GM12878 (cell line): ENCODE results near the gene GJC1. TPM values are rescaled to one million over a fixed set of nuclear protein-coding genes. Genes with fewer than 3 reads are reported as not detected.
A peak's percentile ranks its signal among the peaks of the same experiment; 100 is the strongest.

ENCODE experiments used
- ATAC-seq: fragments of 200-7000 bp; cut with Tn5 transposase; 3 replicates; pipeline ENCODE4 v1.9.1; 2020; ENCODE audit warnings: mild to moderate bottlenecking, moderate library complexity
- BruUV-seq: library from RNA; stranded (reverse); fragments of 400-500 nt; replicated peaks from 2 replicates; lab custom pipeline; 2021; lab: Mats Ljungman, UMichigan
- CTCF ChIA-PET: fragments of 300-600 bp; sonication (Branson Sonifier 250); formaldehyde crosslinking; extraction: SDS; loops from one replicate; lab custom pipeline; 2021; ENCODE audit warnings: inconsistent platforms; lab: Yijun Ruan, JAX
- POLR2A ChIA-PET: fragments of 350-600 bp; formaldehyde crosslinking; extraction: SDS; loops from one replicate; lab custom pipeline; 2021; ENCODE audit warnings: inconsistent platforms; lab: Charles Lee
- RAD21 ChIA-PET: fragments of 300-600 bp; sonication (Branson Sonifier 250); formaldehyde crosslinking; loops from one replicate; lab custom pipeline; 2023; ENCODE audit warnings: antibody characterized with exemption; ENCODE audit not compliant: unreplicated experiment; lab: Charles Lee
- SMC1A ChIA-PET: fragments of 300-600 bp; sonication (Branson Sonifier 250); formaldehyde crosslinking; loops from one replicate; lab custom pipeline; 2023; ENCODE audit not compliant: unreplicated experiment, uncharacterized antibody; lab: Charles Lee
- DNase-seq: peaks from one replicate; pipeline ENCODE4 v3.0.0-alpha.2; 2011; ENCODE audit warnings: low read depth, low spot score
- FAIRE-seq: peaks from 3 replicates; lab custom pipeline; 2011; peaks lifted over from hg19 to GRCh38; lab: Jason Lieb, UNC
- H2AFZ ChIP-seq: 2 replicates; pipeline ENCODE4 v1.6.0; 2011; ENCODE audit warnings: low read depth, low read length, control low read depth; ENCODE audit not compliant: control insufficient read depth
- H3K27ac ChIP-seq: 2 replicates; pipeline ENCODE4 v1.5.1; 2011; ENCODE audit warnings: control low read depth; ENCODE audit not compliant: control insufficient read depth, insufficient read depth
- H3K27me3 ChIP-seq, 2 experiments: replicated peaks in 1 of 2; 2 replicates each; pipeline versions ENCODE4 v1.6.0 to v1.6.1; 2011; ENCODE audit warnings: low read length in 1 of 2; ENCODE audit not compliant: control insufficient read depth in 2 of 2, insufficient read depth in 2 of 2
- H3K36me3 ChIP-seq, 2 experiments: 2 replicates each; pipeline ENCODE4 v1.5.1; 2011; ENCODE audit warnings: low read length in 1 of 2; ENCODE audit not compliant: control insufficient read depth in 2 of 2, insufficient read depth in 2 of 2
- H3K4me1 ChIP-seq: 2 replicates; pipeline ENCODE4 v1.6.1; 2011; ENCODE audit warnings: mild to moderate bottlenecking, low read length, moderate library complexity, mixed read lengths; ENCODE audit not compliant: control insufficient read depth, insufficient read depth
- H3K4me2 ChIP-seq: 2 replicates; pipeline ENCODE4 v1.6.0; 2011; ENCODE audit warnings: control low read depth; ENCODE audit not compliant: control insufficient read depth, insufficient read depth
- H3K4me3 ChIP-seq: fragments of 200-600 bp; sonication (generic); 2 replicates; pipeline ENCODE4 v1.5.1; 2016
- H3K79me2 ChIP-seq: 2 replicates; pipeline ENCODE4 v1.6.0; 2011; ENCODE audit warnings: low read length; ENCODE audit not compliant: control insufficient read depth, insufficient read depth
- H3K9ac ChIP-seq: 2 replicates; pipeline ENCODE4 v1.8.0; 2011; ENCODE audit warnings: low read length, control low read depth, mixed read lengths; ENCODE audit not compliant: control insufficient read depth, insufficient read depth
- H3K9me3 ChIP-seq: replicated peaks from 3 replicates; pipeline ENCODE4 v1.5.1; 2011; ENCODE audit warnings: mild to moderate bottlenecking, low read length; ENCODE audit not compliant: control insufficient read depth, insufficient read depth
- H4K20me1 ChIP-seq: 2 replicates; pipeline ENCODE4 v1.6.0; 2011; ENCODE audit not compliant: control insufficient read depth, insufficient read depth
- BACH1 ChIP-seq: fragments of 450-650 bp; IDR thresholded peaks from 2 replicates; pipeline ENCODE4 v1.6.1; 2017; ENCODE audit warnings: mild to moderate bottlenecking, borderline replicate concordance
- BCL11A ChIP-seq: IDR thresholded peaks from 2 replicates; pipeline ENCODE4 v1.6.1; 2011; ENCODE audit warnings: low read depth, low read length
- BHLHE40 ChIP-seq, 2 experiments: fragments of 450-650 bp in 1 of 2; IDR thresholded peaks; 2 replicates each; pipeline ENCODE4 v1.6.1; 2011 to 2017; ENCODE audit warnings: low read depth in 2 of 2, borderline replicate concordance in 1 of 2, improper control_type of control experiment in 1 of 2, low read length in 1 of 2, mild to moderate bottlenecking in 1 of 2
- CBX5 ChIP-seq: sonication (generic); IDR thresholded peaks from 2 replicates; pipeline ENCODE4 v1.6.1; 2016; ENCODE audit warnings: low read depth, moderate library complexity, mild to moderate bottlenecking, inconsistent platforms
- EGR1 ChIP-seq, 2 experiments: IDR thresholded peaks; 1 replicate in 1 of 2; 2 replicates in 1 of 2; pipeline ENCODE4 v1.6.1; 2011 to 2012; ENCODE audit warnings: low read depth in 2 of 2, low read length in 2 of 2, borderline replicate concordance in 1 of 2, mild to moderate bottlenecking in 1 of 2, moderate library complexity in 1 of 2
- FOS ChIP-seq: IDR thresholded peaks from 3 replicates; pipeline ENCODE4 v1.6.1; 2011; ENCODE audit warnings: borderline replicate concordance; ENCODE audit not compliant: insufficient read length; ENCODE audit errors: extremely low read depth
- GATAD2B ChIP-seq: fragments of 450-650 bp; conservative IDR thresholded peaks from 2 replicates; pipeline ENCODE4 v1.6.1; 2017; ENCODE audit warnings: low read depth, mild to moderate bottlenecking, moderate library complexity
- HDAC2 ChIP-seq: fragments of 200-600 bp; sonication (generic); IDR thresholded peaks from 2 replicates; pipeline ENCODE4 v1.6.1; 2017
- IKZF1 ChIP-seq: fragments of 450-650 bp; conservative IDR thresholded peaks from 2 replicates; pipeline ENCODE4 v1.6.1; 2017; ENCODE audit warnings: antibody characterized with exemption, mild to moderate bottlenecking
- KAT2A ChIP-seq: conservative IDR thresholded peaks from 2 replicates; pipeline ENCODE4 v1.6.1; 2011; ENCODE audit warnings: low read depth, low read length; ENCODE audit not compliant: control insufficient read depth
- NR2C1 ChIP-seq: fragments of 450-650 bp; IDR thresholded peaks from 2 replicates; pipeline ENCODE4 v1.6.1; 2017; ENCODE audit warnings: antibody characterized with exemption, mild to moderate bottlenecking, moderate library complexity
- NR2F1 ChIP-seq: fragments of 450-650 bp; conservative IDR thresholded peaks from 2 replicates; pipeline ENCODE4 v1.6.1; 2017; ENCODE audit warnings: mild to moderate bottlenecking
- PAX8 ChIP-seq: fragments of 450-650 bp; IDR thresholded peaks from 2 replicates; pipeline ENCODE4 v1.6.1; 2017; ENCODE audit warnings: mild to moderate bottlenecking, moderate library complexity
- RFX5 ChIP-seq: IDR thresholded peaks from 2 replicates; pipeline ENCODE4 v1.6.1; 2011; ENCODE audit warnings: low read depth, low read length, improper control_type of control experiment
- SIX5 ChIP-seq: IDR thresholded peaks from 2 replicates; pipeline ENCODE4 v1.6.1; 2011; ENCODE audit warnings: mild to moderate bottlenecking, low read depth, low read length, moderate library complexity; ENCODE audit not compliant: severe bottlenecking
- SUZ12 ChIP-seq: fragments of 200-600 bp; sonication (generic); IDR thresholded peaks from one replicate; pipeline ENCODE4 v1.6.1; 2018; ENCODE audit warnings: antibody characterized with exemption, mild to moderate bottlenecking; ENCODE audit not compliant: unreplicated experiment
- ZZZ3 ChIP-seq: IDR thresholded peaks from 2 replicates; pipeline ENCODE4 v1.6.1; 2011; ENCODE audit warnings: low read depth; ENCODE audit not compliant: control insufficient read depth, insufficient read length
- WGBS: methylation state at CpG from one replicate; pipeline ENCODE4 v1.1.6; 2016; ENCODE audit warnings: low lambda C conversion rate; ENCODE audit not compliant: insufficient replicate concordance, insufficient coverage; ENCODE audit errors: missing lambda C conversion rate; 5-methylcytosine and 5-hydroxymethylcytosine counted together
- in situ Hi-C: fragments of 300-500 bp; cut with MboI; formaldehyde crosslinking; loops from 9 replicates; pipeline ENCODE4 v1.14.3; 2018; ENCODE audit warnings: mixed read lengths
- intact Hi-C: fragments of 100-400 bp; cut with micrococcal nuclease; formaldehyde crosslinking; loops from one replicate; pipeline ENCODE4 v1.14.2; 2022; ENCODE audit not compliant: unreplicated experiment
- polyA plus RNA-seq, 11 experiments: library from polyadenylated mRNA; depleted of rRNA in 4 of 11; unstranded in 6 of 11; stranded (reverse) in 5 of 11; fragments of >200 nt; fragmentation: Nextera tagmentation in 4 of 11; fragmentation: Illumina TruSeq in 1 of 11; extraction: Ambion mirVana in 4 of 11; extraction: Trizol in 1 of 11; gene quantifications; 1 replicate in 1 of 11; 2 replicates in 10 of 11; pipeline versions ENCODE4 v1.2.1 to v1.2.3, GENCODE V29; 2011 to 2016; ENCODE audit warnings: inconsistent platforms in 2 of 11, missing spikeins in 2 of 11, low read depth in 1 of 11
- total RNA-seq, 4 experiments: library from RNA; depleted of rRNA in 3 of 4; stranded (reverse); fragments of >200 nt in 3 of 4; fragmentation: Illumina TruSeq in 1 of 4; extraction: Trizol in 1 of 4; gene quantifications; 2 replicates each; pipeline versions ENCODE4 v1.2.1 to v1.2.3, GENCODE V29; 2013 to 2021
- TF ChIP-seq, protein P1 (sequence below): IDR thresholded peaks from 2 replicates; pipeline ENCODE4 v1.6.1; 2012; ENCODE audit warnings: low read depth, low read length, improper control_type of control experiment

GJC1 gene
- total and polyA plus RNA-seq, 10 of the 15 experiments (the other 5 are each of a cell fraction or from before 2014, with no cell fraction given), result 0.37 to 3.4 (median 0.90) TPM

GRCh38 chr17:44830359-44831288 lies 537 bp upstream of the GJC1 start:
- H3K4me1 ChIP-seq, result no peaks in the 10 kb centered on the region
- no peak for DNase-seq
- H3K36me3 ChIP-seq, result no peaks in the 10 kb centered on the region
- no peak overlapping the region; the same call in 1 of the 2 replicates for H3K4me3 ChIP-seq
- ATAC-seq, result peak; percentile 26; the same call in 1 of the 3 replicates
- in situ Hi-C loops (no loop called here), intact Hi-C loops (no loop called here)
- H2AFZ ChIP-seq, result peak overlapping the region; percentile 54
- no peaks in the 10 kb centered on the region for H3K9me3 ChIP-seq
- H3K27me3 ChIP-seq, result peaks cover 0 to 7% of the 10 kb centered on the region in 2 experiments; a peak in 3 of 4 replicates
- no peaks in the 10 kb centered on the region for H3K79me2 ChIP-seq
- FAIRE-seq, result no peak
- no peak overlapping the region for H3K27ac ChIP-seq
- ChIA-PET RAD21 (no interaction called here), SMC1A (no interaction called here), POLR2A (no interaction called here), CTCF (interaction anchor here (0.6 to 1.9 kb wide), 6 partner anchors 49 to 299 kb away, joined by 3 to 6 read pairs (median 3); no protein-coding TSS in a partner anchor)
- WGBS, result 19% methylated on average over 30 of the region's 58 CpGs
- H3K9ac ChIP-seq, result no peak overlapping the region
- no TSS peak for BruUV-seq
- no peaks in the 10 kb centered on the region for H4K20me1 ChIP-seq
- H3K4me2 ChIP-seq, result peak overlapping the region; percentile 58
- TF ChIP-seq, protein P1, sequence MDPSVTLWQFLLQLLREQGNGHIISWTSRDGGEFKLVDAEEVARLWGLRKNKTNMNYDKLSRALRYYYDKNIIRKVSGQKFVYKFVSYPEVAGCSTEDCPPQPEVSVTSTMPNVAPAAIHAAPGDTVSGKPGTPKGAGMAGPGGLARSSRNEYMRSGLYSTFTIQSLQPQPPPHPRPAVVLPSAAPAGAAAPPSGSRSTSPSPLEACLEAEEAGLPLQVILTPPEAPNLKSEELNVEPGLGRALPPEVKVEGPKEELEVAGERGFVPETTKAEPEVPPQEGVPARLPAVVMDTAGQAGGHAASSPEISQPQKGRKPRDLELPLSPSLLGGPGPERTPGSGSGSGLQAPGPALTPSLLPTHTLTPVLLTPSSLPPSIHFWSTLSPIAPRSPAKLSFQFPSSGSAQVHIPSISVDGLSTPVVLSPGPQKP, result no peak
- TF ChIP-seq FOS (no peak), RFX5 (no peak), IKZF1 (no peak), SUZ12 (peak; percentile 65), EGR1 (IDR thresholded peaks at IDR 0.05; ENCODE audit: borderline replicate concordance in 1 of 2, low read depth in 2 of 2, low read length in 2 of 2) (no peak), GATAD2B (0 out of 2 replicates have a peak, but pooled peaks have one; percentile 38), CBX5 (no peak), BHLHE40 (IDR thresholded peaks at IDR 0.05; ENCODE audit: borderline replicate concordance in 1 of 2, low read depth in 2 of 2, low read length in 1 of 2) (peak; percentile 37 to 86; a peak in 3 of 4 replicates), HDAC2 (no peak), NR2C1 (no peak), BCL11A (no peak), BACH1 (peak; percentile 54; the same call in 1 of the 2 replicates), NR2F1 (no peak), KAT2A (no peak), SIX5 (no peak), PAX8 (no peak), ZZZ3 (no peak)
